ENCODE data around the gene TRIM38. TPM values are rescaled to one million over a fixed set of nuclear protein-coding genes. Genes with fewer than 3 reads are reported as not detected.

Gene TRIM38
- total and polyA plus RNA-seq, 2 of the 13 experiments (the other 11 are each of a cell fraction or from before 2014, with no cell fraction given): 2.5 to 3.1 TPM

- TF ChIP-seq, protein P1, sequence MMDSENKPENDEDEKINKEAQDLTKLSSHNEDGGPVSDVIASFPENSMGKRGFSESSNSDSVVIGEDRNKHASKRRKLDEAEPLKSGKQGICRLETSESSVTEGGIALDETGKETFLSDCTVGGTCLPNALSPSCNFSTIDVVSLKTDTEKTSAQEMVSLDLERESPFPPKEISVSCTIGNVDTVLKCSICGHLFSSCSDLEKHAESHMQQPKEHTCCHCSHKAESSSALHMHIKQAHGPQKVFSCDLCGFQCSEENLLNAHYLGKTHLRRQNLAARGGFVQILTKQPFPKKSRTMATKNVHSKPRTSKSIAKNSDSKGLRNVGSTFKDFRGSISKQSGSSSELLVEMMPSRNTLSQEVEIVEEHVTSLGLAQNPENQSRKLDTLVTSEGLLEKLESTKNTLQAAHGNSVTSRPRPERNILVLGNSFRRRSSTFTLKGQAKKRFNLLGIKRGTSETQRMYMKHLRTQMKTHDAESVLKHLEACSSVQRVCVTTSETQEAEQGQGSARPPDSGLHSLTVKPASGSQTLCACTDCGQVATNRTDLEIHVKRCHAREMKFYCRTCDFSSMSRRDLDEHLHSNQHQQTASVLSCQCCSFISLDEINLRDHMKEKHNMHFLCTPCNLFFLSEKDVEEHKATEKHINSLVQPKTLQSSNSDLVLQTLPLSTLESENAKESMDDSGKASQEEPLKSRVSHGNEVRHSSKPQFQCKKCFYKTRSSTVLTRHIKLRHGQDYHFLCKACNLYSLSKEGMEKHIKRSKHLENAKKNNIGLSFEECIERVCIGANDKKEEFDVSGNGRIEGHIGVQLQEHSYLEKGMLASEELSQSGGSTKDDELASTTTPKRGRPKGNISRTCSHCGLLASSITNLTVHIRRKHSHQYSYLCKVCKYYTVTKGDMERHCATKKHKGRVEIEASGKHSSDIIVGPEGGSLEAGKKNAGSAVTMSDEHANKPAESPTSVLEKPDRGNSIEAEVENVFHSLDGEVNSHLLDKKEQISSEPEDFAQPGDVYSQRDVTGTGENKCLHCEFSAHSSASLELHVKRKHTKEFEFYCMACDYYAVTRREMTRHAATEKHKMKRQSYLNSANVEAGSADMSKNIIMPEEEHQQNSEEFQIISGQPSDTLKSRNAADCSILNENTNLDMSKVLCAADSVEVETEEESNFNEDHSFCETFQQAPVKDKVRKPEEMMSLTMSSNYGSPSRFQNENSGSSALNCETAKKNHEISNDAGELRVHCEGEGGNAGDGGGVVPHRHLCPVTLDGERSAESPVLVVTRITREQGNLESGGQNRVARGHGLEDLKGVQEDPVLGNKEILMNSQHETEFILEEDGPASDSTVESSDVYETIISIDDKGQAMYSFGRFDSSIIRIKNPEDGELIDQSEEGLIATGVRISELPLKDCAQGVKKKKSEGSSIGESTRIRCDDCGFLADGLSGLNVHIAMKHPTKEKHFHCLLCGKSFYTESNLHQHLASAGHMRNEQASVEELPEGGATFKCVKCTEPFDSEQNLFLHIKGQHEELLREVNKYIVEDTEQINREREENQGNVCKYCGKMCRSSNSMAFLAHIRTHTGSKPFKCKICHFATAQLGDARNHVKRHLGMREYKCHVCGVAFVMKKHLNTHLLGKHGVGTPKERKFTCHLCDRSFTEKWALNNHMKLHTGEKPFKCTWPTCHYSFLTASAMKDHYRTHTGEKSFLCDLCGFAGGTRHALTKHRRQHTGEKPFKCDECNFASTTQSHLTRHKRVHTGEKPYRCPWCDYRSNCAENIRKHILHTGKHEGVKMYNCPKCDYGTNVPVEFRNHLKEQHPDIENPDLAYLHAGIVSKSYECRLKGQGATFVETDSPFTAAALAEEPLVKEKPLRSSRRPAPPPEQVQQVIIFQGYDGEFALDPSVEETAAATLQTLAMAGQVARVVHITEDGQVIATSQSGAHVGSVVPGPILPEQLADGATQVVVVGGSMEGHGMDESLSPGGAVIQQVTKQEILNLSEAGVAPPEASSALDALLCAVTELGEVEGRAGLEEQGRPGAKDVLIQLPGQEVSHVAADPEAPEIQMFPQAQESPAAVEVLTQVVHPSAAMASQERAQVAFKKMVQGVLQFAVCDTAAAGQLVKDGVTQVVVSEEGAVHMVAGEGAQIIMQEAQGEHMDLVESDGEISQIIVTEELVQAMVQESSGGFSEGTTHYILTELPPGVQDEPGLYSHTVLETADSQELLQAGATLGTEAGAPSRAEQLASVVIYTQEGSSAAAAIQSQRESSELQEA (CRISPR knock-in tag; IDR thresholded peaks at IDR 0.05; ENCODE audit: not compliant biosample characterization): no peak
- TF ChIP-seq, protein P2, sequence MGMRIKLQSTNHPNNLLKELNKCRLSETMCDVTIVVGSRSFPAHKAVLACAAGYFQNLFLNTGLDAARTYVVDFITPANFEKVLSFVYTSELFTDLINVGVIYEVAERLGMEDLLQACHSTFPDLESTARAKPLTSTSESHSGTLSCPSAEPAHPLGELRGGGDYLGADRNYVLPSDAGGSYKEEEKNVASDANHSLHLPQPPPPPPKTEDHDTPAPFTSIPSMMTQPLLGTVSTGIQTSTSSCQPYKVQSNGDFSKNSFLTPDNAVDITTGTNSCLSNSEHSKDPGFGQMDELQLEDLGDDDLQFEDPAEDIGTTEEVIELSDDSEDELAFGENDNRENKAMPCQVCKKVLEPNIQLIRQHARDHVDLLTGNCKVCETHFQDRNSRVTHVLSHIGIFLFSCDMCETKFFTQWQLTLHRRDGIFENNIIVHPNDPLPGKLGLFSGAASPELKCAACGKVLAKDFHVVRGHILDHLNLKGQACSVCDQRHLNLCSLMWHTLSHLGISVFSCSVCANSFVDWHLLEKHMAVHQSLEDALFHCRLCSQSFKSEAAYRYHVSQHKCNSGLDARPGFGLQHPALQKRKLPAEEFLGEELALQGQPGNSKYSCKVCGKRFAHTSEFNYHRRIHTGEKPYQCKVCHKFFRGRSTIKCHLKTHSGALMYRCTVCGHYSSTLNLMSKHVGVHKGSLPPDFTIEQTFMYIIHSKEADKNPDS (CRISPR knock-in tag; IDR thresholded peaks at IDR 0.05): no peak
- no peak for TF ChIP-seq NONO (IDR thresholded peaks at IDR 0.05)
- no peak for TF ChIP-seq NONO (CRISPR knock-in tag; conservative IDR thresholded peaks at IDR 0.05)
- no peak for TF ChIP-seq ZNF577 (CRISPR knock-in tag; IDR thresholded peaks at IDR 0.05; ENCODE audit: borderline replicate concordance, low read depth)
- no peak; the same call in 1 of the 2 replicates for TF ChIP-seq KDM3A (CRISPR knock-in tag; IDR thresholded peaks at IDR 0.05; ENCODE audit: low read depth)
- no peak for TF ChIP-seq TAF1 (CRISPR knock-in tag; IDR thresholded peaks at IDR 0.05)
- TF ChIP-seq ONECUT2 (CRISPR knock-in tag; IDR thresholded peaks at IDR 0.05): no peak
- TF ChIP-seq ARID2 (CRISPR knock-in tag; IDR thresholded peaks at IDR 0.05; ENCODE audit: borderline replicate concordance): no peak
- no peak for TF ChIP-seq NFIC (IDR thresholded peaks at IDR 0.05; ENCODE audit: low read length)
- TF ChIP-seq, protein P3, sequence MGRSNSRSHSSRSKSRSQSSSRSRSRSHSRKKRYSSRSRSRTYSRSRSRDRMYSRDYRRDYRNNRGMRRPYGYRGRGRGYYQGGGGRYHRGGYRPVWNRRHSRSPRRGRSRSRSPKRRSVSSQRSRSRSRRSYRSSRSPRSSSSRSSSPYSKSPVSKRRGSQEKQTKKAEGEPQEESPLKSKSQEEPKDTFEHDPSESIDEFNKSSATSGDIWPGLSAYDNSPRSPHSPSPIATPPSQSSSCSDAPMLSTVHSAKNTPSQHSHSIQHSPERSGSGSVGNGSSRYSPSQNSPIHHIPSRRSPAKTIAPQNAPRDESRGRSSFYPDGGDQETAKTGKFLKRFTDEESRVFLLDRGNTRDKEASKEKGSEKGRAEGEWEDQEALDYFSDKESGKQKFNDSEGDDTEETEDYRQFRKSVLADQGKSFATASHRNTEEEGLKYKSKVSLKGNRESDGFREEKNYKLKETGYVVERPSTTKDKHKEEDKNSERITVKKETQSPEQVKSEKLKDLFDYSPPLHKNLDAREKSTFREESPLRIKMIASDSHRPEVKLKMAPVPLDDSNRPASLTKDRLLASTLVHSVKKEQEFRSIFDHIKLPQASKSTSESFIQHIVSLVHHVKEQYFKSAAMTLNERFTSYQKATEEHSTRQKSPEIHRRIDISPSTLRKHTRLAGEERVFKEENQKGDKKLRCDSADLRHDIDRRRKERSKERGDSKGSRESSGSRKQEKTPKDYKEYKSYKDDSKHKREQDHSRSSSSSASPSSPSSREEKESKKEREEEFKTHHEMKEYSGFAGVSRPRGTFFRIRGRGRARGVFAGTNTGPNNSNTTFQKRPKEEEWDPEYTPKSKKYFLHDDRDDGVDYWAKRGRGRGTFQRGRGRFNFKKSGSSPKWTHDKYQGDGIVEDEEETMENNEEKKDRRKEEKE (IDR thresholded peaks at IDR 0.05): no peak
- TF ChIP-seq, protein P4, sequence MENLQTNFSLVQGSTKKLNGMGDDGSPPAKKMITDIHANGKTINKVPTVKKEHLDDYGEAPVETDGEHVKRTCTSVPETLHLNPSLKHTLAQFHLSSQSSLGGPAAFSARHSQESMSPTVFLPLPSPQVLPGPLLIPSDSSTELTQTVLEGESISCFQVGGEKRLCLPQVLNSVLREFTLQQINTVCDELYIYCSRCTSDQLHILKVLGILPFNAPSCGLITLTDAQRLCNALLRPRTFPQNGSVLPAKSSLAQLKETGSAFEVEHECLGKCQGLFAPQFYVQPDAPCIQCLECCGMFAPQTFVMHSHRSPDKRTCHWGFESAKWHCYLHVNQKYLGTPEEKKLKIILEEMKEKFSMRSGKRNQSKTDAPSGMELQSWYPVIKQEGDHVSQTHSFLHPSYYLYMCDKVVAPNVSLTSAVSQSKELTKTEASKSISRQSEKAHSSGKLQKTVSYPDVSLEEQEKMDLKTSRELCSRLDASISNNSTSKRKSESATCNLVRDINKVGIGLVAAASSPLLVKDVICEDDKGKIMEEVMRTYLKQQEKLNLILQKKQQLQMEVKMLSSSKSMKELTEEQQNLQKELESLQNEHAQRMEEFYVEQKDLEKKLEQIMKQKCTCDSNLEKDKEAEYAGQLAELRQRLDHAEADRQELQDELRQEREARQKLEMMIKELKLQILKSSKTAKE (CRISPR knock-in tag; IDR thresholded peaks at IDR 0.05; ENCODE audit: borderline replicate concordance): no peak
These were observed 63.6 kb downstream of the TRIM38 start (continued) for GRCh38 chr6:26025894-26026832.
